ENCODE results near the gene HDAC1. TPM values are rescaled to one million over a fixed set of nuclear protein-coding genes. Genes with fewer than 3 reads are reported as not detected.

HDAC1 gene
- total and polyA plus RNA-seq, 2 of the 13 experiments (the other 11 are each of a cell fraction or from before 2014, with no cell fraction given): 93.5 to 189 TPM

GRCh38 chr1:32345289-32345827 is 53.5 kb downstream of the HDAC1 start (continued):
- TF ChIP-seq, protein P1, sequence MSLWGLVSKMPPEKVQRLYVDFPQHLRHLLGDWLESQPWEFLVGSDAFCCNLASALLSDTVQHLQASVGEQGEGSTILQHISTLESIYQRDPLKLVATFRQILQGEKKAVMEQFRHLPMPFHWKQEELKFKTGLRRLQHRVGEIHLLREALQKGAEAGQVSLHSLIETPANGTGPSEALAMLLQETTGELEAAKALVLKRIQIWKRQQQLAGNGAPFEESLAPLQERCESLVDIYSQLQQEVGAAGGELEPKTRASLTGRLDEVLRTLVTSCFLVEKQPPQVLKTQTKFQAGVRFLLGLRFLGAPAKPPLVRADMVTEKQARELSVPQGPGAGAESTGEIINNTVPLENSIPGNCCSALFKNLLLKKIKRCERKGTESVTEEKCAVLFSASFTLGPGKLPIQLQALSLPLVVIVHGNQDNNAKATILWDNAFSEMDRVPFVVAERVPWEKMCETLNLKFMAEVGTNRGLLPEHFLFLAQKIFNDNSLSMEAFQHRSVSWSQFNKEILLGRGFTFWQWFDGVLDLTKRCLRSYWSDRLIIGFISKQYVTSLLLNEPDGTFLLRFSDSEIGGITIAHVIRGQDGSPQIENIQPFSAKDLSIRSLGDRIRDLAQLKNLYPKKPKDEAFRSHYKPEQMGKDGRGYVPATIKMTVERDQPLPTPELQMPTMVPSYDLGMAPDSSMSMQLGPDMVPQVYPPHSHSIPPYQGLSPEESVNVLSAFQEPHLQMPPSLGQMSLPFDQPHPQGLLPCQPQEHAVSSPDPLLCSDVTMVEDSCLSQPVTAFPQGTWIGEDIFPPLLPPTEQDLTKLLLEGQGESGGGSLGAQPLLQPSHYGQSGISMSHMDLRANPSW (CRISPR knock-in tag; IDR thresholded peaks at IDR 0.05; ENCODE audit: borderline replicate concordance): peak; percentile 46; the same call in 1 of the 2 replicates
- TF ChIP-seq HNRNPL (IDR thresholded peaks at IDR 0.05; ENCODE audit: low read depth, low read length) (no peak), ZNF879 (CRISPR knock-in tag; IDR thresholded peaks at IDR 0.05) (no peak), RXRB (CRISPR knock-in tag; IDR thresholded peaks at IDR 0.05; ENCODE audit: borderline replicate concordance) (peak; percentile 45), ZFP36L2 (CRISPR knock-in tag; IDR thresholded peaks at IDR 0.05) (no peak), SP2 (CRISPR knock-in tag; IDR thresholded peaks at IDR 0.05) (no peak), NFIC (IDR thresholded peaks at IDR 0.05; ENCODE audit: low read length) (no peak), CC2D1A (CRISPR knock-in tag; IDR thresholded peaks at IDR 0.05) (no peak), ZNF292 (CRISPR knock-in tag; IDR thresholded peaks at IDR 0.05; ENCODE audit: borderline replicate concordance, low read depth) (peak; percentile 67; the same call in 1 of the 2 replicates), ZNF550 (CRISPR knock-in tag; IDR thresholded peaks at IDR 0.05; ENCODE audit: borderline replicate concordance) (no peak), TP53 (CRISPR knock-in tag; conservative IDR thresholded peaks at IDR 0.05) (no peak), KLF13 (CRISPR knock-in tag; IDR thresholded peaks at IDR 0.05) (no peak), ZNF546 (CRISPR knock-in tag; conservative IDR thresholded peaks at IDR 0.05) (no peak), SNAPC2 (CRISPR knock-in tag; IDR thresholded peaks at IDR 0.05) (no peak), ZNF430 (CRISPR knock-in tag; IDR thresholded peaks at IDR 0.05) (no peak), ZC3H13 (CRISPR knock-in tag; IDR thresholded peaks at IDR 0.05) (0 out of 2 replicates have a peak, but pooled peaks have one; percentile 36), FOXJ3 (CRISPR knock-in tag; IDR thresholded peaks at IDR 0.05; ENCODE audit: borderline replicate concordance) (peak; percentile 47; the same call in 1 of the 2 replicates), MBD4 (IDR thresholded peaks at IDR 0.05; ENCODE audit: borderline replicate concordance, low read length) (no peak), EHMT2 (IDR thresholded peaks at IDR 0.05; ENCODE audit: borderline replicate concordance, low read depth, low read length) (no peak)
- TF ChIP-seq, protein P2, sequence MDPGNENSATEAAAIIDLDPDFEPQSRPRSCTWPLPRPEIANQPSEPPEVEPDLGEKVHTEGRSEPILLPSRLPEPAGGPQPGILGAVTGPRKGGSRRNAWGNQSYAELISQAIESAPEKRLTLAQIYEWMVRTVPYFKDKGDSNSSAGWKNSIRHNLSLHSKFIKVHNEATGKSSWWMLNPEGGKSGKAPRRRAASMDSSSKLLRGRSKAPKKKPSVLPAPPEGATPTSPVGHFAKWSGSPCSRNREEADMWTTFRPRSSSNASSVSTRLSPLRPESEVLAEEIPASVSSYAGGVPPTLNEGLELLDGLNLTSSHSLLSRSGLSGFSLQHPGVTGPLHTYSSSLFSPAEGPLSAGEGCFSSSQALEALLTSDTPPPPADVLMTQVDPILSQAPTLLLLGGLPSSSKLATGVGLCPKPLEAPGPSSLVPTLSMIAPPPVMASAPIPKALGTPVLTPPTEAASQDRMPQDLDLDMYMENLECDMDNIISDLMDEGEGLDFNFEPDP (CRISPR knock-in tag; conservative IDR thresholded peaks at IDR 0.05): no peak
- TF ChIP-seq, protein P3, sequence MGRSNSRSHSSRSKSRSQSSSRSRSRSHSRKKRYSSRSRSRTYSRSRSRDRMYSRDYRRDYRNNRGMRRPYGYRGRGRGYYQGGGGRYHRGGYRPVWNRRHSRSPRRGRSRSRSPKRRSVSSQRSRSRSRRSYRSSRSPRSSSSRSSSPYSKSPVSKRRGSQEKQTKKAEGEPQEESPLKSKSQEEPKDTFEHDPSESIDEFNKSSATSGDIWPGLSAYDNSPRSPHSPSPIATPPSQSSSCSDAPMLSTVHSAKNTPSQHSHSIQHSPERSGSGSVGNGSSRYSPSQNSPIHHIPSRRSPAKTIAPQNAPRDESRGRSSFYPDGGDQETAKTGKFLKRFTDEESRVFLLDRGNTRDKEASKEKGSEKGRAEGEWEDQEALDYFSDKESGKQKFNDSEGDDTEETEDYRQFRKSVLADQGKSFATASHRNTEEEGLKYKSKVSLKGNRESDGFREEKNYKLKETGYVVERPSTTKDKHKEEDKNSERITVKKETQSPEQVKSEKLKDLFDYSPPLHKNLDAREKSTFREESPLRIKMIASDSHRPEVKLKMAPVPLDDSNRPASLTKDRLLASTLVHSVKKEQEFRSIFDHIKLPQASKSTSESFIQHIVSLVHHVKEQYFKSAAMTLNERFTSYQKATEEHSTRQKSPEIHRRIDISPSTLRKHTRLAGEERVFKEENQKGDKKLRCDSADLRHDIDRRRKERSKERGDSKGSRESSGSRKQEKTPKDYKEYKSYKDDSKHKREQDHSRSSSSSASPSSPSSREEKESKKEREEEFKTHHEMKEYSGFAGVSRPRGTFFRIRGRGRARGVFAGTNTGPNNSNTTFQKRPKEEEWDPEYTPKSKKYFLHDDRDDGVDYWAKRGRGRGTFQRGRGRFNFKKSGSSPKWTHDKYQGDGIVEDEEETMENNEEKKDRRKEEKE (IDR thresholded peaks at IDR 0.05): no peak

Data from HepG2 (cell line).